ENCODE data around the gene VPS72. TPM values are rescaled to one million over a fixed set of nuclear protein-coding genes. Genes with fewer than 3 reads are reported as not detected.

The VPS72 gene
- total RNA-seq, 1 donor from 2014 or later, result 92.3 TPM

GRCh38 chr1:151146072-151146411 is 44.0 kb downstream of the VPS72 start:
- H3K4me3 Mint-ChIP-seq, result peak overlapping the region; percentile 90
- intact Hi-C loops (cut with micrococcal nuclease), result loop anchor here (1.0 to 2.0 kb wide), 2 partner anchors 10 to 15 kb away; partner anchors contain the start of gene TNFAIP8L2
- no peak for DNase-seq
- peaks cover 18% of the 10 kb centered on the region for H3K27me3 Mint-ChIP-seq
- no peaks in the 10 kb centered on the region for H3K36me3 Mint-ChIP-seq (ENCODE audit: low read depth)
- H3K4me1 Mint-ChIP-seq, result peaks cover 14% of the 10 kb centered on the region
- no peak overlapping the region for H3K27ac Mint-ChIP-seq
- H3K9me3 Mint-ChIP-seq, result no peaks in the 10 kb centered on the region

DNA sequence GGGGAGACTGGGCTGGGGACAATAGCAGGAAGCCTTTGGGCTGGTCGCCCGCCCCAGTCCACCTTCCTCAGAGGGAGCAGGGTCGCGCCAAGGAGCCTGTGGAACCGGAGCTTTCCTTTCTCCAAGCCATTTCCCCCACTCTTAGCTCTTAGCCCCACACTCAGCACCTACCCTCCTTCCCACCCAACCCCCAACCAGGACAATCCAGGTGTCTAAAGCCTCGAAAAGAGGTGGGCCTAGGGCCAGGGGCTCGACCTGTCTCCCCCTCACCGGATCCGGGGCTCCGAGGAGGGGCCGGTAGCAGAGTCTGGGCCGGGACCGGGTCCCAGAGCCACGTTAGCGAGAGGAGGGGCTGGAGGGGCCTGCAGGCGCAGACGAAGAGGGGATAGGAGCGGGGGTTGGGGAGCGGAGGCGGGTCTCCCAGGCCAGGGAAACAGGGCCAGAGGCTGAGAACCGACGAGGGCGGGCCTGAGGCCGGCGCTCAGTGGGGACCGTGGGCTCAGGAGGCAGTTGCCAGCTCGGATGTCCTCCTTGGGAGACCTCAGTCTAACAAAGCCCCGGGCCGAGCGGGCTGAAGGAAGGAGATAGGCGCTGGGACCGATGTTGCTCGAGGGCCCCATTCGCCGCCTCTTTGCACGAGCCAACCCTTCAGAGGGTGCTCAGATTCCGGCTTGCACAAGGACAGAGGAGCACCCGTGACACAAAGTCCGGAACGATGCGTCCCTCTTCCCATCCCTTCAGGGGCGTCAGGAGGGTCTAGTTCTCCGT is 44.5 kb downstream of the VPS72 start:
- H3K4me1 Mint-ChIP-seq, result peaks cover 14% of the 10 kb centered on the region
- no peak overlapping the region for H3K27ac Mint-ChIP-seq
- peaks cover 18% of the 10 kb centered on the region for H3K27me3 Mint-ChIP-seq
- H3K36me3 Mint-ChIP-seq (ENCODE audit: low read depth), result no peaks in the 10 kb centered on the region
- H3K4me3 Mint-ChIP-seq, result peak overlapping the region; percentile 90
- H3K9me3 Mint-ChIP-seq, result no peaks in the 10 kb centered on the region
- intact Hi-C loops (cut with micrococcal nuclease), result loop anchor here (1.0 to 2.0 kb wide), 2 partner anchors 11 to 15 kb away; partner anchors contain the start of gene TNFAIP8L2
- peak; percentile 78 for DNase-seq

- Mint-ChIP-seq H3K9me3 (no peaks in the 10 kb centered on the region), H3K36me3 (ENCODE audit: low read depth) (no peaks in the 10 kb centered on the region), H3K4me1 (peaks cover 14% of the 10 kb centered on the region), H3K4me3 (no peak overlapping the region), H3K27me3 (peaks cover 16% of the 10 kb centered on the region), H3K27ac (no peak overlapping the region)
- DNase-seq, result peak; percentile 60
- intact Hi-C loops (cut with micrococcal nuclease), result no loop called here
Measured at GRCh38 chr1:151144474-151145303, 45.3 kb downstream of the VPS72 start.

GRCh38 chr1:151143986-151144385 is 46.0 kb downstream of the VPS72 start:
- Mint-ChIP-seq H3K27ac (no peak overlapping the region), H3K4me3 (no peak overlapping the region), H3K4me1 (peaks cover 14% of the 10 kb centered on the region), H3K36me3 (ENCODE audit: low read depth) (no peaks in the 10 kb centered on the region), H3K9me3 (no peaks in the 10 kb centered on the region), H3K27me3 (peaks cover 16% of the 10 kb centered on the region)
- intact Hi-C loops (cut with micrococcal nuclease), result no loop called here
- DNase-seq, result no peak

GRCh38 chr1:151143057-151143435 is 47.0 kb downstream of the VPS72 start:
- Mint-ChIP-seq H3K36me3 (ENCODE audit: low read depth) (no peaks in the 10 kb centered on the region), H3K27ac (no peak overlapping the region), H3K27me3 (peaks cover 13% of the 10 kb centered on the region), H3K4me1 (peaks cover 14% of the 10 kb centered on the region), H3K4me3 (no peak overlapping the region), H3K9me3 (no peaks in the 10 kb centered on the region)
- intact Hi-C loops (cut with micrococcal nuclease), result no loop called here
- DNase-seq, result no peak

GRCh38 chr1:151142411-151143056 is 47.5 kb downstream of the VPS72 start:
- H3K27me3 Mint-ChIP-seq, result peaks cover 10% of the 10 kb centered on the region
- intact Hi-C loops (cut with micrococcal nuclease), result no loop called here
- H3K4me3 Mint-ChIP-seq, result no peak overlapping the region
- DNase-seq, result no peak
- H3K9me3 Mint-ChIP-seq, result no peaks in the 10 kb centered on the region
- no peak overlapping the region for H3K27ac Mint-ChIP-seq
- H3K36me3 Mint-ChIP-seq (ENCODE audit: low read depth), result no peaks in the 10 kb centered on the region
- H3K4me1 Mint-ChIP-seq, result peaks cover 12% of the 10 kb centered on the region

DNA sequence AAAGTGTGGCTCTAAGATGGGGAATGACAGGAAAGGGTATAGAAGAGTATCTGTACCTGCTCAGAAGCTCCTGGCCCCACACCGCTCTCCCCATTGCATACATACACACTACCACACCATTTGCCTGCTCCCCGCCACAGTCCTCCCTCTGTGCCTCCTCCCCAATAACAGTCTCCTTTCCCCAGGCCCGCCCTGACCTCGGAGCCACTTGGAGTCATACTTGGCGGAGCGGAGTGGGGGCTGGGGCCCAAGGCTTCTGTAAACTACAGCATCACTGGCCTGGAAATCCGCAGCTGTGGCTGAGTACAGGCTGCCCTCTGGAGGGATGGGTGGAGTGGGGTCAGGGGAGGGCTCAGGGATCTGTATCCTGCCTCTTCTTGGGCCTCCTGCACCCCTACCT is 52.2 kb downstream of the VPS72 start:
- Mint-ChIP-seq H3K9me3 (no peaks in the 10 kb centered on the region), H3K27me3 (no peaks in the 10 kb centered on the region), H3K4me3 (no peak overlapping the region), H3K4me1 (no peaks in the 10 kb centered on the region), H3K27ac (no peak overlapping the region), H3K36me3 (ENCODE audit: low read depth) (no peaks in the 10 kb centered on the region)
- intact Hi-C loops (cut with micrococcal nuclease), result no loop called here
- no peak for DNase-seq

- H3K4me3 Mint-ChIP-seq, result no peak overlapping the region
- H3K9me3 Mint-ChIP-seq, result no peaks in the 10 kb centered on the region
- DNase-seq, result peak; percentile 59
- H3K4me1 Mint-ChIP-seq, result peaks cover 6% of the 10 kb centered on the region
- no peaks in the 10 kb centered on the region for H3K36me3 Mint-ChIP-seq (ENCODE audit: low read depth)
- intact Hi-C loops (cut with micrococcal nuclease), result no loop called here
- H3K27ac Mint-ChIP-seq, result no peak overlapping the region
- peaks cover 4% of the 10 kb centered on the region for H3K27me3 Mint-ChIP-seq
Measured at GRCh38 chr1:151135433-151136385, 54.3 kb downstream of the VPS72 start.

DNA sequence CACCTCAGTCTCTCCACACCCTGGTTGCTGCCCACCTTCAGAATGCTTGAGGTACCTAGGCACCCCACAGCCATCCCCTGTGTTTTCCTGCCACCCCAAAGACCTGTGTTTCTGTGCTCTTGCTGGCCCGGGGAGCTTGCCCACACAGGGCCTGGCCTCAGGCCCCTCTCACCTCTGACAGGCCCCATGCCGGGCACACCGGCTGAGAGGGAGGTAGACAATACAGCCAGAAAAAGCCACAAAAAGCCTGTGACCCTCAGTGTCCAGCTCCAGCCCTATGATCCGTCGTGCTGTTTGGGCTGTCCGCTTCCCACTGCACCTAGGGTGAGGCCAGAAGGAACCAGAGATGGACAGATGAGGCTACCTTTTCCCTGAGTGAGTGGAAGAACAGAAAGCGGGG is 55.0 kb downstream of the VPS72 start:
- Mint-ChIP-seq H3K27ac (no peak overlapping the region), H3K9me3 (no peaks in the 10 kb centered on the region), H3K4me1 (peaks cover 6% of the 10 kb centered on the region), H3K4me3 (no peak overlapping the region), H3K27me3 (peaks cover 7% of the 10 kb centered on the region), H3K36me3 (ENCODE audit: low read depth) (no peaks in the 10 kb centered on the region)
- no peak for DNase-seq
- intact Hi-C loops (cut with micrococcal nuclease), result no loop called here

DNA sequence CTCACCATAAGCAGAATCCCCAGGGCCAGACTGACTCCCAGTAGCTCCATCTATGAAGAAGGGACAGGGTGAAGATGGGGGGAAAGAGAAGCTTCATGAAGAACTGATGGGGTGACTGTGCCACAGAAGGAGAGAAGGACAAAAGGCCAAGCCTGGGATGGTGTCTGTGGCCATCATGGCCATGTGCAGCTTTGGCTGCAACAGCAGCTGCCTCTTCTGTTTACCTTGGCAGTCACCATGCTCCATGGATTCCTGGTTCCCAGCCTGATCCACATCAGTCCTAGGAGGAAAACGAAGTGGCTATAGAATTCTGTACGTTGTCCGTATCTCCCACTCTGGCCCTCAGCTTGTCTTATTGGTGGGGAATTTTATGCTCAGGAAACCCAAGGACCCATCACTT is 55.6 kb downstream of the VPS72 start:
- Mint-ChIP-seq H3K27ac (no peak overlapping the region), H3K4me3 (no peak overlapping the region), H3K36me3 (ENCODE audit: low read depth) (no peaks in the 10 kb centered on the region), H3K27me3 (peaks cover 7% of the 10 kb centered on the region), H3K4me1 (peaks cover 6% of the 10 kb centered on the region), H3K9me3 (no peaks in the 10 kb centered on the region)
- intact Hi-C loops (cut with micrococcal nuclease), result no loop called here
- no peak for DNase-seq

DNA sequence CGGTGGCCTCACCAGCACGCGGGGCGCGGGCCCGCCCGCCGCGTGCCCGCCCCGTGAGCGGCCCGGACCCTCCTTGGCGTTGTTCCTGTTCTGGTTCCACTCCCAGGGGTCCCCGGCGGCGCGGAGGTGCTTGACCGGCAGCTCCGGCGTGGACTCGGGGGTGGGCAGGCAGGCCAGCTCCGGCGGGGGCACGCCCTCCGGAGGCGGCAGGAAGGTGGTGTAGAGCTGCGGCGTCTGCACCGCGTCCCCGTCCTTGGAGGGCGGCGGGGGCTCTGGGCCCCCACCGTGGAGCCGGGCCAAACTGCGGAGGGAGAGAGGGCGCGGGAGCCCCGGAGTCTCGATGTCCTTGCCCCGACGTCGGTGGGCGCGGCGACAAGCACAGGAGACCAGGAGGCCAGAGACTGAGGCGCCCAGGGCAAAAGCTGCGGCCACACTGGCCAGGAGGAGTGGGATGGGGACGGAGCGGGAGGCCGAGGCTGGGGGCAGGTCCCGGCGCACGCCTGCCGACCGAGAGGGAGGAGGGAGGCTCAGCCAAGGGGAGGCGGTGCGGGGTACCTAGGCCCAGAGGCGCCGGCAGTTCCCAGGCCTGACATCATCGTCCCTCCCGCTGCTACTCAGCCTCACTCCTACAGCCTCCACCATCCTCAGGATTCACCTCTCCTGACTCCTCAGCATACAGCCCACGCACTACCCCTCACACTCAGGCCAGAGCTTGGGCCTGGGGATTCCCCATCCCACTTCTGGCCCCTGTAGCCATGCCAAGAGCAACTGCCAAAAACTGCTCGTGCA is 56.8 kb downstream of the VPS72 start:
- DNase-seq, result no peak
- peaks cover 2% of the 10 kb centered on the region for H3K36me3 Mint-ChIP-seq (ENCODE audit: low read depth)
- H3K9me3 Mint-ChIP-seq, result no peaks in the 10 kb centered on the region
- intact Hi-C loops (cut with micrococcal nuclease), result no loop called here
- H3K27me3 Mint-ChIP-seq, result peaks cover 7% of the 10 kb centered on the region
- no peak overlapping the region for H3K27ac Mint-ChIP-seq
- H3K4me3 Mint-ChIP-seq, result no peak overlapping the region
- peaks cover 6% of the 10 kb centered on the region for H3K4me1 Mint-ChIP-seq

DNA sequence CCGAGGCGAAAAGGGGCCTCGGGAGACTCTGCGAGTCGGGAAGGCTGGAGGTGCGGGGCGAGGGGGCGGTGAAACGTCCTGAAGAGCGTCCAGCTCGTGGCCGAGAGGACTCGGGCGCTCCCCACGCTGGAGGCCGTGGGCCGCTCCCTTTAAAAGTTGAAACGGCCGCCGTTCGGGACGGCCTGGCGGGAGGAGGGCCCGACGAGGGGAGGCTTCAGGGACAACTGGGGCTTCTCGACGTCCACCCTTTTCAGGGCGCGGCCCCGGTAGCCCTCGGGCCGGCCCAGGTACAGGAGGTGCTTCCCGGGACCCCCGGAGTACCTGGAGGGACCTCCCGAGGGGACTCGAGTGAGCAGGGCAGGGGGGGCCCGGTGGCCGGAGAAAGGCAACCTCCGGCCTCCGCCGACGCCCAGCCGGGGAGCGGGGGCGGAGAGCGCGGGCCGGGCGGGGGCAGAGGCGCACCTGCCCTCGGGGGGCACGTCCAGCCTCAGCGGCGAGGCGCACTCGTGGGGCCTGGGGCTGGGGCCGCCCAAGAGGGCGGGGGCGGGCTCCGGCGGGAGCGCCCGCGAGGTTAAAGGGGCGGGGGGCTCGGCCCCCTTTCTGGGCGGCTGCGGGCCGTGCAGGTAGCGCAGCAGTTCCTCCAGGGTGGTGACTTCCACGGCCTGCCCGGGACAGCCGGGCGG is 57.5 kb downstream of the VPS72 start:
- DNase-seq, result no peak
- H3K4me3 Mint-ChIP-seq, result no peak overlapping the region
- intact Hi-C loops (cut with micrococcal nuclease), result no loop called here
- H3K27ac Mint-ChIP-seq, result no peak overlapping the region
- H3K4me1 Mint-ChIP-seq, result peaks cover 6% of the 10 kb centered on the region
- no peaks in the 10 kb centered on the region for H3K9me3 Mint-ChIP-seq
- peaks cover 7% of the 10 kb centered on the region for H3K27me3 Mint-ChIP-seq
- peaks cover 2% of the 10 kb centered on the region for H3K36me3 Mint-ChIP-seq (ENCODE audit: low read depth)

All from activated CD4-positive, alpha-beta T cell treated with anti-CD3 and anti-CD28 coated beads, Interleukin-2, amount 10 ng/mL, durations not matched to agents 24 days and 14 days (primary cell).